Measurements from ENCODE around the gene SYNCRIP.

GRCh38 chr6:85644279-85644762 is 1.6 kb upstream of the SYNCRIP start:
- TF ChIP-seq CTCF (IDR thresholded peaks at IDR 0.05) (no peak), EZH2 (IDR thresholded peaks at IDR 0.05; ENCODE audit: borderline replicate concordance, insufficient read depth, low read depth, low read length, poor library complexity, severe bottlenecking) (no peak)

Measured in B cell (primary cell).